Fibroblast of villous mesenchyme (primary cell): ENCODE results near the gene ALPL. TPM values are rescaled to one million over a fixed set of nuclear protein-coding genes. Genes with fewer than 3 reads are reported as not detected.

Experiments used
- DNase-seq: peaks from one replicate; pipeline ENCODE4 v3.0.0-alpha.2; 2010; ENCODE audit warnings: low read depth
- H3K4me3 ChIP-seq: 2 replicates; pipeline ENCODE4 v1.5.1; 2011; ENCODE audit warnings: low read depth, mild to moderate bottlenecking, low read length
- CTCF ChIP-seq: IDR thresholded peaks from 2 replicates; pipeline ENCODE4 v1.5.1; 2012; ENCODE audit warnings: low read depth, mild to moderate bottlenecking, low read length; ENCODE audit not compliant: insufficient read depth
- total RNA-seq: library from RNA; depleted of rRNA; stranded (reverse); fragments of >200 nt; gene quantifications from 2 replicates; pipeline ENCODE4 v1.2.3, GENCODE V29; 2012

The ALPL gene
- total RNA-seq, 1 donor, result 1.7 TPM

- TF ChIP-seq CTCF, result no peak
- DNase-seq, result no peak
Observed at GRCh38 chr1:21523297-21523813, 14.1 kb downstream of the ALPL start.

GRCh38 chr1:21524220-21524619 lies 15.0 kb downstream of the ALPL start:
- H3K4me3 ChIP-seq, result no peak overlapping the region
- no peak for DNase-seq
- no peak for TF ChIP-seq CTCF

More at GRCh38 chr1:21523297-21523813, 14.1 kb downstream of the ALPL start:
- no peak overlapping the region for H3K4me3 ChIP-seq

GRCh38 chr1:21524686-21525339 lies 15.6 kb downstream of the ALPL start:
- H3K4me3 ChIP-seq, result no peak overlapping the region
- TF ChIP-seq CTCF, result no peak
- DNase-seq, result no peak

- no peak for DNase-seq
- TF ChIP-seq CTCF, result no peak
- no peak overlapping the region for H3K4me3 ChIP-seq
Observed at GRCh38 chr1:21525340-21525717, 16.1 kb downstream of the ALPL start.

- TF ChIP-seq CTCF, result no peak
- no peak for DNase-seq
- no peak overlapping the region for H3K4me3 ChIP-seq
Observed at GRCh38 chr1:21526441-21526840, 17.2 kb downstream of the ALPL start.

- no peak for DNase-seq
- H3K4me3 ChIP-seq, result no peak overlapping the region
- TF ChIP-seq CTCF, result no peak
Observed at GRCh38 chr1:21530368-21531016, 21.3 kb downstream of the ALPL start.
